Endothelial cell of umbilical vein (primary cell): ENCODE data around the gene ZNF672. TPM values are rescaled to one million over a fixed set of nuclear protein-coding genes. Genes with fewer than 3 reads are reported as not detected.
"Not testable (repeated sequence)": the region's sequence is repeated elsewhere in the genome, so short reads cannot be mapped to it uniquely, and the experiment has no call there.

Source experiments
- BruUV-seq: library from RNA; stranded (reverse); fragments of 400-500 nt; replicated peaks from 2 replicates; lab custom pipeline; 2021; lab: Mats Ljungman, UMichigan
- CTCF ChIA-PET: fragments of 300-600, 350-600 bp; sonication (Branson Sonifier 250); formaldehyde crosslinking; loops from one replicate; lab custom pipeline; 2021; ENCODE audit warnings: antibody characterized with exemption, inconsistent platforms; lab: Charles Lee
- POLR2A ChIA-PET: fragments of 300-600, 350-600 bp; sonication (Branson Sonifier 250); formaldehyde crosslinking; loops from one replicate; lab custom pipeline; 2021; ENCODE audit warnings: antibody characterized with exemption, inconsistent platforms; lab: Charles Lee
- DNase-seq: peaks from one replicate; pipeline ENCODE4 v3.0.0-alpha.2; 2011; ENCODE audit warnings: low read depth, low spot score
- FAIRE-seq: peaks from 2 replicates; lab custom pipeline; 2011; peaks lifted over from hg19 to GRCh38; lab: Jason Lieb, UNC
- H2AFZ ChIP-seq: 2 replicates; pipeline ENCODE4 v1.6.0; 2012; ENCODE audit warnings: low read depth, low read length, control low read depth, inconsistent platforms
- H3K27ac ChIP-seq: 2 replicates; pipeline ENCODE4 v1.5.1; 2011; ENCODE audit warnings: low read depth, mild to moderate bottlenecking, control low read depth, low read length, moderate library complexity; ENCODE audit not compliant: insufficient read depth
- H3K27me3 ChIP-seq, 2 experiments: 2 replicates each; pipeline versions ENCODE4 v1.6.0 to v1.6.1; 2011; ENCODE audit warnings: low read length in 2 of 2, mixed read lengths in 1 of 2; ENCODE audit not compliant: control insufficient read depth in 2 of 2, insufficient read depth in 2 of 2
- H3K36me3 ChIP-seq, 2 experiments: 2 replicates in 1 of 2; 3 replicates in 1 of 2; pipeline ENCODE4 v1.5.1; 2011; ENCODE audit warnings: low read length in 2 of 2, mild to moderate bottlenecking in 1 of 2, moderate library complexity in 1 of 2; ENCODE audit not compliant: control insufficient read depth in 2 of 2, insufficient read depth in 2 of 2; ENCODE audit errors: extremely low read depth in 1 of 2
- H3K4me1 ChIP-seq: 3 replicates; pipeline ENCODE4 v1.5.1; 2011; ENCODE audit warnings: mild to moderate bottlenecking, low read length; ENCODE audit not compliant: control insufficient read depth, insufficient read depth; ENCODE audit errors: extremely low read depth
- H3K4me2 ChIP-seq: 2 replicates; pipeline ENCODE4 v1.6.1; 2011; ENCODE audit warnings: low read length, control low read depth, mixed read lengths; ENCODE audit not compliant: insufficient read depth
- H3K4me3 ChIP-seq, 3 experiments: fragments of 200-600 bp in 1 of 3; sonication (generic), shearing (Covaris generic) in 1 of 3; replicated peaks in 1 of 3; 2 replicates each; pipeline ENCODE4 v1.5.1; 2011 to 2016; ENCODE audit warnings: control low read depth in 3 of 3, low read length in 3 of 3, mild to moderate bottlenecking in 2 of 3, inconsistent platforms in 1 of 3, low read depth in 1 of 3, moderate library complexity in 1 of 3; ENCODE audit not compliant: insufficient read depth in 1 of 3
- H3K79me2 ChIP-seq: 2 replicates; pipeline ENCODE4 v1.6.0; 2012; ENCODE audit warnings: low read length, inconsistent platforms; ENCODE audit not compliant: control insufficient read depth, insufficient read depth
- H3K9ac ChIP-seq: replicated peaks from 2 replicates; pipeline ENCODE3; 2011; ENCODE audit warnings: low read length, control low read depth; ENCODE audit not compliant: insufficient read depth; ENCODE audit errors: extremely low read depth
- H3K9me1 ChIP-seq: replicated peaks from 3 replicates; pipeline ENCODE4 v1.6.0; 2011; ENCODE audit warnings: mild to moderate bottlenecking, low read length; ENCODE audit not compliant: control insufficient read depth, insufficient read depth; ENCODE audit errors: extremely low read depth
- H3K9me3 ChIP-seq: replicated peaks from 2 replicates; pipeline ENCODE4 v1.5.1; 2012; ENCODE audit warnings: low read length, inconsistent platforms; ENCODE audit not compliant: control insufficient read depth, insufficient read depth
- H4K20me1 ChIP-seq: replicated peaks from 2 replicates; pipeline ENCODE3; 2011; ENCODE audit warnings: mild to moderate bottlenecking, low read length; ENCODE audit not compliant: control insufficient read depth, insufficient read depth; ENCODE audit errors: extremely low read depth
- EZH2 ChIP-seq: IDR thresholded peaks from 2 replicates; pipeline ENCODE4 v1.6.1; 2012; ENCODE audit warnings: borderline replicate concordance, low read depth, mild to moderate bottlenecking, moderate library complexity, low read length, inconsistent platforms; ENCODE audit not compliant: severe bottlenecking
- FOS ChIP-seq: IDR thresholded peaks from 2 replicates; pipeline ENCODE4 v1.6.1; 2011; ENCODE audit warnings: mild to moderate bottlenecking, low read length, moderate library complexity, borderline replicate concordance; ENCODE audit not compliant: insufficient read depth
- GATA2 ChIP-seq: IDR thresholded peaks from 2 replicates; pipeline ENCODE4 v1.7.0; 2011; ENCODE audit warnings: low read depth, mild to moderate bottlenecking, moderate library complexity, mixed read lengths, low read length; ENCODE audit not compliant: insufficient read length, insufficient read depth
- JUN ChIP-seq: IDR thresholded peaks from 2 replicates; pipeline ENCODE4 v1.6.1; 2011; ENCODE audit warnings: borderline replicate concordance, low read depth; ENCODE audit not compliant: insufficient read length, insufficient read depth
- MYC ChIP-seq: IDR thresholded peaks from one replicate; pipeline ENCODE4 v1.6.1; 2011; ENCODE audit warnings: mild to moderate bottlenecking, low read depth, low read length
- POLR2A ChIP-seq: IDR thresholded peaks from 2 replicates; pipeline ENCODE4 v1.6.1; 2012; ENCODE audit warnings: low read depth, mild to moderate bottlenecking, control low read depth, low read length
- POLR2AphosphoS5 ChIP-seq: IDR thresholded peaks from 2 replicates; pipeline ENCODE4 v1.6.1; 2012; ENCODE audit warnings: low read depth, mild to moderate bottlenecking, control low read depth, low read length, moderate library complexity; ENCODE audit not compliant: insufficient read depth
- dilution Hi-C: fragments of 300-500 bp; cut with MboI; formaldehyde crosslinking; loops from one replicate; pipeline ENCODE4 v1.15.0; 2019; ENCODE audit warnings: low sequenced_read_pairs; ENCODE audit not compliant: extremely low pct_ligation_motif_present
- intact Hi-C: fragments of 100-400 bp; cut with micrococcal nuclease; formaldehyde crosslinking; loops from one replicate; pipeline ENCODE4 v1.10.0; 2022
- polyA plus RNA-seq, 4 experiments: library from polyadenylated mRNA; depleted of rRNA in 3 of 4; stranded (reverse) in 3 of 4; unstranded in 1 of 4; fragments of >200 nt; gene quantifications; 2 replicates each; pipeline versions ENCODE4 v1.2.1 to v1.2.3, GENCODE V29; 2011 to 2012; ENCODE audit warnings: missing spikeins in 1 of 4
- total RNA-seq: library from RNA; stranded (reverse); gene quantifications from 2 replicates; pipeline ENCODE4 v1.2.3, GENCODE V29; 2021
- TF ChIP-seq, protein P1 (sequence below), 2 donors: IDR thresholded peaks; 1 replicate in 1 of 2; 2 replicates in 1 of 2; pipeline ENCODE4 v1.5.1; 2011; ENCODE audit warnings: low read length in 2 of 2, mild to moderate bottlenecking in 2 of 2, moderate library complexity in 2 of 2, control low read depth in 1 of 2, inconsistent platforms in 1 of 2, low read depth in 1 of 2; ENCODE audit not compliant: insufficient read depth in 1 of 2; ENCODE audit errors: extremely low read depth in 1 of 2
- TF ChIP-seq, protein P2 (sequence below): IDR thresholded peaks from 2 replicates; pipeline ENCODE4 v1.6.1; 2011; ENCODE audit not compliant: insufficient read depth, insufficient read length

Gene ZNF672
- total and polyA plus RNA-seq, 2 donors (not counting 3 experiments of a cell fraction or from before 2014, with no cell fraction given), result 20.1 to 29.6 TPM

DNA sequence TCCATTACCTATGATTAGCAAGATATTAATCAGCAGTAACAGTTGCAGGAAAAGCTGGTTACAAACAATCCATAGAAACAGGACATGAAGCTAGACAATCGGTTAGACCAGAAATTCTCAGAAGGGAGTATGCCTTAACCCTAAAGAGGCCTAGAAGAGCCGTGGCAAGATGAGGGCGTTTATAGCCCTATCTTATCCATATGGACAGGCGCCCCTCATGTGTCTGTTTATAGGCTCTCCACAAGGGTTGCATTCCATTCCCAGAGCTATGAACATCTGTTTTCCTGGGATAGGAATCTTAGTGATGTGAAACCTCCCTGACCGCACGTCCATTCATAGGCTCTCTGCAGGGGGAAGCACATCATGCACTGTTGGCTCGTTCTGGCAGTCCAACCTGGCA lies 44.4 kb downstream of the ZNF672 start:
- H3K9me3 ChIP-seq, H3K79me2 ChIP-seq, CTCF ChIA-PET, H4K20me1 ChIP-seq, H2AFZ ChIP-seq, H3K36me3 ChIP-seq, POLR2A ChIA-PET, H3K9me1 ChIP-seq, FAIRE-seq, H3K4me2 ChIP-seq, DNase-seq, intact Hi-C loops, H3K4me3 ChIP-seq, H3K9ac ChIP-seq, H3K4me1 ChIP-seq, BruUV-seq, dilution Hi-C loops, H3K27ac ChIP-seq: not testable (repeated sequence)
- peaks cover 2 to 13% of the 10 kb centered on the region in 2 experiments for H3K27me3 ChIP-seq

DNA sequence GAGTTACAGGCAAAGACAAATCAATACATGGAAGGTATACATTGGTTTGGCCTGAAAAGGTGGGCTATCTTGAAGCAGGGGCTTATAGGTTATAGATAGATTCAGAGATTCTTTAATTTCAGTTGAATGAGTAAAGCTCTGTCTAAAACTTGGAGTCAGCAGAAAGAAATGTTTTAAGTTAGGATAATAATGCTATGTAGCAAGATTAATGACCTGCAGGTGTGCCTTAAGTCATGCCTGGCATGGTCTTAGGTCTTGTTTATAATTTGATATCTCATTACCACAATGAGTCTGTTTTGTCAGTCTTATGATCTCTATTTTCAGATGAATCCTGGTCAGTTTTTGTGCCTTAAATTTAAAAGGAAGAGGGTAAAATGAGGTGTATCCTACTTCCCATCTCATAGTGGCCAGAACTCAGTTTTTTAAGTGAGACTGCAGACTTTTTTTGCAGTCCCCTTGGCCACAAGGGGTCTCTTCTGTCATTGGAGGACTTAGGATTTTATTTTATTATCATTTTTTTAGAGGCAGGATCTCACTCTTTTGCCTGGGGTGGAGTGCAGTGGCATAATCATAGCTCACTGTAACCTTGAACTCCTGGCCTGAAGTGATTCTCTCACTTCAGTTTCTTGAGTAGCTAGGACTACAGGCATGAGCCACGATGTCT lies 46.7 kb downstream of the ZNF672 start:
- DNase-seq (no peak), FAIRE-seq (no peak)
- Histone ChIP-seq H3K9me3 (no peaks in the 10 kb centered on the region), H3K27ac (no peak overlapping the region), H3K36me3 (no peaks in the 10 kb centered on the region), H3K4me3 (no peak overlapping the region), H3K4me2 (no peak overlapping the region), H3K9ac (no peak overlapping the region), H3K27me3 (peaks cover 3 to 15% of the 10 kb centered on the region in 2 experiments), H3K4me1 (no peaks in the 10 kb centered on the region), H3K9me1 (no peaks in the 10 kb centered on the region), H4K20me1 (no peaks in the 10 kb centered on the region), H3K79me2 (no peaks in the 10 kb centered on the region), H2AFZ (no peak overlapping the region)
- POLR2A ChIA-PET, result no interaction called here
- no TSS peak for BruUV-seq
- intact Hi-C loops, result no loop called here
- CTCF ChIA-PET, result no interaction called here
- dilution Hi-C loops, result no loop called here
- TF ChIP-seq POLR2A (no peak), POLR2AphosphoS5 (no peak), EZH2 (no peak), FOS (no peak), JUN (no peak), MYC (no peak), GATA2 (no peak)
- TF ChIP-seq, protein P1, sequence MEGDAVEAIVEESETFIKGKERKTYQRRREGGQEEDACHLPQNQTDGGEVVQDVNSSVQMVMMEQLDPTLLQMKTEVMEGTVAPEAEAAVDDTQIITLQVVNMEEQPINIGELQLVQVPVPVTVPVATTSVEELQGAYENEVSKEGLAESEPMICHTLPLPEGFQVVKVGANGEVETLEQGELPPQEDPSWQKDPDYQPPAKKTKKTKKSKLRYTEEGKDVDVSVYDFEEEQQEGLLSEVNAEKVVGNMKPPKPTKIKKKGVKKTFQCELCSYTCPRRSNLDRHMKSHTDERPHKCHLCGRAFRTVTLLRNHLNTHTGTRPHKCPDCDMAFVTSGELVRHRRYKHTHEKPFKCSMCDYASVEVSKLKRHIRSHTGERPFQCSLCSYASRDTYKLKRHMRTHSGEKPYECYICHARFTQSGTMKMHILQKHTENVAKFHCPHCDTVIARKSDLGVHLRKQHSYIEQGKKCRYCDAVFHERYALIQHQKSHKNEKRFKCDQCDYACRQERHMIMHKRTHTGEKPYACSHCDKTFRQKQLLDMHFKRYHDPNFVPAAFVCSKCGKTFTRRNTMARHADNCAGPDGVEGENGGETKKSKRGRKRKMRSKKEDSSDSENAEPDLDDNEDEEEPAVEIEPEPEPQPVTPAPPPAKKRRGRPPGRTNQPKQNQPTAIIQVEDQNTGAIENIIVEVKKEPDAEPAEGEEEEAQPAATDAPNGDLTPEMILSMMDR (IDR thresholded peaks at IDR 0.05; ENCODE audit: extremely low read depth in 1 of 2, insufficient read depth in 1 of 2, low read depth in 1 of 2, low read length in 2 of 2), result no peak
- TF ChIP-seq, protein P2, sequence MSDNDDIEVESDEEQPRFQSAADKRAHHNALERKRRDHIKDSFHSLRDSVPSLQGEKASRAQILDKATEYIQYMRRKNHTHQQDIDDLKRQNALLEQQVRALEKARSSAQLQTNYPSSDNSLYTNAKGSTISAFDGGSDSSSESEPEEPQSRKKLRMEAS, result no peak
